Measurements from ENCODE around the gene PCGF3.

The PCGF3 gene

DNA sequence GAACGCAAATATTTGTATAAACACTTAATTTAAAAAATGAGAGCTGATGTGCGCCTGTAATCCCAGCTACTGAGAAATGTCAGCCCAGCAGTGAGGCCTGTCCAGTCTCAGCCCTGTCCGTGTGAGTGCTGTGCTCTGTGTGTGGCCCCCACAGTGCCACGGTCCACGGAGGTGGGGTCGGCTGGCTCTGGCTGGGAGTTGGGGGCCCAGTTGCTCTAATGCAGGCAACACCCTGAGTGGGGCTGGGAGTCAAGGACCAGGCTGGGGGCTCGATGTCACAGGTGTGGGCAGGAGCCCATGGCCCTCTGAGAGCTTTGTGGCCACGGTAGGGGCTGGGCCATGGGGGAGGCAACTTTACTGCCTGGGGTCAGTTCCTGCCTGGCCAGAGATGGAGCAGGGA, 12.8 kb downstream of the PCGF3 start:
- H3K4me3 ChIP-seq (ENCODE audit: low read depth, low read length), result no peak overlapping the region
- TF ChIP-seq, protein P1, sequence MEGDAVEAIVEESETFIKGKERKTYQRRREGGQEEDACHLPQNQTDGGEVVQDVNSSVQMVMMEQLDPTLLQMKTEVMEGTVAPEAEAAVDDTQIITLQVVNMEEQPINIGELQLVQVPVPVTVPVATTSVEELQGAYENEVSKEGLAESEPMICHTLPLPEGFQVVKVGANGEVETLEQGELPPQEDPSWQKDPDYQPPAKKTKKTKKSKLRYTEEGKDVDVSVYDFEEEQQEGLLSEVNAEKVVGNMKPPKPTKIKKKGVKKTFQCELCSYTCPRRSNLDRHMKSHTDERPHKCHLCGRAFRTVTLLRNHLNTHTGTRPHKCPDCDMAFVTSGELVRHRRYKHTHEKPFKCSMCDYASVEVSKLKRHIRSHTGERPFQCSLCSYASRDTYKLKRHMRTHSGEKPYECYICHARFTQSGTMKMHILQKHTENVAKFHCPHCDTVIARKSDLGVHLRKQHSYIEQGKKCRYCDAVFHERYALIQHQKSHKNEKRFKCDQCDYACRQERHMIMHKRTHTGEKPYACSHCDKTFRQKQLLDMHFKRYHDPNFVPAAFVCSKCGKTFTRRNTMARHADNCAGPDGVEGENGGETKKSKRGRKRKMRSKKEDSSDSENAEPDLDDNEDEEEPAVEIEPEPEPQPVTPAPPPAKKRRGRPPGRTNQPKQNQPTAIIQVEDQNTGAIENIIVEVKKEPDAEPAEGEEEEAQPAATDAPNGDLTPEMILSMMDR (IDR thresholded peaks at IDR 0.05; ENCODE audit: low read depth, low read length), result no peak

DNA sequence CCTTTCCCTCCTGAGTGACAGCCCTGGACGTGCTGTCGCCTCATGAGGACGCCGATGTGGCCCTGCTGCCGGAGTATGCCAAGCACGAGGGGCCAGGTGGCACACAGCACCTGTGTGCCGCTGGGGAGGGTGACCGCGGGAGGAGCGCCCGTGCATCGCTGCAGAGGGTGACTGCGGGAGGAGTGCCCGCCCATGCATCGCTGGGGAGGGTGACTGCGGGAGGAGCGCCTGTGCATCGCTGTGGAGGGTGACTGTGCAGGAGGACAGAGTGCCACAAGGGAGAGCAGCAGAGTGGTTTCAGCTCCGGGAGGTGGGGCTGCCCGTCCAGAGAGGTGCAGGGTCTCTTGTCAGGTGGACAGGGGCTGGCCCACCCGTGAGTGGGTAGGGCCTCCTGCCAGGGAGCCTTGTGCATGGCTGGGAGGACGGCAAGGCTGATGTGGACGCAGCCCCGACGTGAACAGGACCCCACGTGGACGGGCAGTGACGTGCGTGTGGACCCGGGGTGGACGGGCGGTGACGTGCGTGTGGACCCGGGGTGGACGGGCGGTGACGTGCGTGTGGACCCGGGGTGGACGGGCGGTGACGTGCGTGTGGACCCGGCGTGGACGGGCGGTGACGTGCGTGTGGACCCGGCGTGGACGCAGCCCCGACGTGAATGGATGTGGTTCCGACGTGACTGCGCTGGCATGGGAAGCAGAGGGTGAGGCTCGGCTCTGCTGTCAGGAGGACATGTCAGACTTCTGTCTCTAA, 14.7 kb downstream of the PCGF3 start:
- TF ChIP-seq, protein P1 (IDR thresholded peaks at IDR 0.05; ENCODE audit: low read depth, low read length), result no peak
- H3K4me3 ChIP-seq (ENCODE audit: low read depth, low read length), result no peak overlapping the region

DNA sequence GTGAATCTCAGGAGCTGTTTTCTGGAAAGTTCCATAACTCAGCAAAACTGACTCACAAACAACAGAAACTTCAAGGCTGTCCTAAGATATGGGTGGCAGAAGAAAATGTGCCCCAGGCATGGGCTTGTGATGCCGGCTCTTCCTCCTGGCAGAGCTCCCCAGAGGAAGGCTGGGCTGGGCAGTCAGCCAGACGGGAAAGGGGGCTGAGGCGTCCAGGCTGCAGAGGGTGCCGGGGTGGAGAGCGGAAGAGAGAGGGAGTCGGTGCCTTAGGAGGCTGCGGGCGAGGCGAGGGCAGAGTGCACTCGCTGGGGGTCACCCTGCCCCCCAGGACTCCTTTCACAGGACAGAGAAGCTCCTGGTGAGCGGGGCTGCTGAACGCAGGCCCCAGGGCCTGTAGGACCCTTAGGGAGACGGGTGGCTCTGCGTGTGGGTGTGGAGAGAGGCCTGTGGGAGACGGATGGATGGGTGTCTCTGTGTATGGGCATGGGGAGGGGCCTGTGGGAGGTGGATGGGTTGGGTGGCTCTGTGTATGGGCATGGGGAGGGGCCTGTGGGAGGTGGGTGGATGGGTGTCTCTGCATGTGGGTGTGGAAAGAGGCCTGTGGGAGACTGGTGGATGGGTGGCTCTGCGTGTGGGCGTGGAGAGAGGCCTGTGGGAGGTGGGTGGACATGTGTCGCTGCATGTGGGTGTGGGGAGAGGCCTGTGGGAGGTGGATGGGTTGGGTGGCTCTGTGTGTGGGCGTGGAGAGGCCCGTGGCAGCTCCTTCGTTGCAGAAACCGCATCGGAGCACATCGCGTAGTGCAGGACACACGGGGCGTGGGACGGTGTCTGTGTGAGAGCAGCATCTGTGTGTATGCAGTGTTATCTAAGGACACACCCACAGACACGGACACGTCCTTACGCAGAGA, 15.9 kb downstream of the PCGF3 start:
- TF ChIP-seq, protein P1 (IDR thresholded peaks at IDR 0.05; ENCODE audit: low read depth, low read length), result no peak
- H3K4me3 ChIP-seq (ENCODE audit: low read depth, low read length), result no peak overlapping the region

- TF ChIP-seq, protein P1 (IDR thresholded peaks at IDR 0.05; ENCODE audit: low read depth, low read length), result no peak
- H3K4me3 ChIP-seq (ENCODE audit: low read depth, low read length), result no peak overlapping the region
Measured at GRCh38 chr4:722169-722725, 16.6 kb downstream of the PCGF3 start.

DNA sequence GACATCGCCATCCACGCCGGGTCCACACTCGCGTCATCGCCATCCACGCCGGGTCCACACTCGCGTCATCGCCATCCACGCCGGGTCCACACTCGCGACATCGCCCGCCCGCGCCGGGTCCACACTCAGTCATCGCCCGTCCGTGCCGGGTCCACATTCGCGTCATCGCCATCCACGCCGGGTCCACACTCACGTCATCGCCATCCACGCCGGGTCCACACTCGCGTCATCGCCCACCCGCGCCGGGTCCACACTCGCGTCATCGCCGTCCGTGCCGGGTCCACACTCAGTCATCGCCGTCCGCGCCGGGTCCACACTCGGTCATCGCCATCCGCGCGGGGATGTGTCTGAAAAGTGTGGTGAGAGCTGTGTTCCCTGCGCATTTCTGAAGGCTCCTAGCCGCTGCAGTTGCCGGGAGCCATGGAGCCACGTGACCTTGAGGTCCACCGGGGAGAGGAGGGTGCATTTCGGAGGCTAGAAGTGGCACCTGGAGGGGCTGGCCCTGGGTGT, 17.3 kb downstream of the PCGF3 start:
- H3K4me3 ChIP-seq (ENCODE audit: low read depth, low read length), result no peak overlapping the region
- TF ChIP-seq, protein P1 (IDR thresholded peaks at IDR 0.05; ENCODE audit: low read depth, low read length), result no peak

DNA sequence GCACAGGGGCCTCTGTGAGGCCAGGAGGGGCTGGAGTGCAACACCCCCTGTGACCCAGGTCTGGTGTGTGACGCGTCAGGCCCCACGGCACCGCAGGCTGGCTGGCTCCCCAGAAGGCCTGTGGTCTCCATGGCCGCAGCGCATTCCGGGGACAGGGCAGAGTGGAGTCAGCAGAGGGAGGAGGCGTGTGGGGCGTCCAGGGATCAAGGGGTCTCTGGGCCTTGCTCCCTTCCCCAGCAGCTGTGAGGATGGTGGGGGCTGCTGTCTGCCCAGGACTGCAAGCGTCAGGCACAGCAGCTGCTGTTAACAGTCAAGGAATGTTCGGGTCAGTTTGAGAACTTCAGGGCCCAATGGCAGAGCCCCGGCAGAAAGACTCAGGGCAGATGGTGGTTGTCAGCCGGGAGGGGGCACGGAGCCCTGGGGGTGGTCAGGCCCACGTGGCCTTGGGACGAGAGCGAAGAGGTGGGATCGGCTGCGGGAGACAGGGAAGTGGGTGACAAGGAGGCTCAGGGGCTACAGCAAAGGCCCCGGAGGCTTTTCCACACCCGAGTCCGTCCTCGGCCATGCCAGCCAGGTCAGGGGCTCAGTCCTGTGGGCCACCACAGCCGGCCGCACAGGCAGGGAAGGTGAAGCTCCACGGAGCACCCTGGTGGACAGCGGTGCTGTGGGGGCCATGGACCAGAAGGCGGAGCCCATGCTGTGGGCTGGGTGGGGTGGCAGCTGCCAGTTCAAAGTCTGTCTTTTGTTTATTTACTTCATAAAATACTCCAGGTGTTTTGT, 18.3 kb downstream of the PCGF3 start:
- H3K4me3 ChIP-seq (ENCODE audit: low read depth, low read length), result no peak overlapping the region
- TF ChIP-seq, protein P1 (IDR thresholded peaks at IDR 0.05; ENCODE audit: low read depth, low read length), result no peak
